Stimulated activated CD4-positive, alpha-beta T cell treated with anti-CD3 and anti-CD28 coated beads, Interleukin-1b, Interleukin-23, amount 100 ng/mL, for 48 hours (primary cell): Measurements from ENCODE around the gene DICER1.
A peak's percentile ranks its signal among the peaks of the same experiment; 100 is the strongest.

Source experiments
- DNase-seq: peaks from one replicate; pipeline ENCODE4 v3.0.0-alpha.2; 2020

The DICER1 gene

DNA sequence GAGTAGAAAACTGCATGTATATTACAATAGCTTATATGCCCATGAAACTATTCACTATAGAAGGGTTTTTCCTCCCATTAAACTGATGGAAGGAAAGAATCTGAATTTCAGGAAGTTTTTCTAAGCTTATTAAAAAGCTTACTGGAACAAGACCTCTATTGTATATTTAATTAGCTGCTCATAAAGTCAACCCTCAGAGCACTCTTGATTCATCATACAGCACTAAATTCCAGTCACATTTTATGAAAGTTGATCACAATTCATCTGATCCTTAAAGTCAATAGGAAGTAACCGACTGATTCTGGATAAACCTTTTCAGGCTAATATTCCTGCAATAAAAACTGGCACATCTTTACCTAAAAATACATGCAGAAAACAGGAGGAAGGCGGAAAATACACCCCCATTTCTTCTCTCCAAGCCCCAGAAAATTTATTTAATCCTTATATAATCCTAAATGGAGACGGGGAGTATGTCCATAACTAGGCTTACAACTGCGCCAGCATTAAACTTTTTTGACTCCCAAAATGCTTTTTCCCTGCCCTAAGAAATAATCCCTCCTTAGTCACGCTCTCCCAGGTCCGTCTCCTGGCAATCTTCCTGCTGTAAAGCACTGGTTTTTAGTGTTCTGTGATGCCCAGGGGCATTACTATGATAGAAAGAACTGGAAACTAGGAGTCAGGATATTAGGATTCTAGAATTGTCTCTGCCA is 35.3 kb downstream of the DICER1 start:
- no peak for DNase-seq

DNA sequence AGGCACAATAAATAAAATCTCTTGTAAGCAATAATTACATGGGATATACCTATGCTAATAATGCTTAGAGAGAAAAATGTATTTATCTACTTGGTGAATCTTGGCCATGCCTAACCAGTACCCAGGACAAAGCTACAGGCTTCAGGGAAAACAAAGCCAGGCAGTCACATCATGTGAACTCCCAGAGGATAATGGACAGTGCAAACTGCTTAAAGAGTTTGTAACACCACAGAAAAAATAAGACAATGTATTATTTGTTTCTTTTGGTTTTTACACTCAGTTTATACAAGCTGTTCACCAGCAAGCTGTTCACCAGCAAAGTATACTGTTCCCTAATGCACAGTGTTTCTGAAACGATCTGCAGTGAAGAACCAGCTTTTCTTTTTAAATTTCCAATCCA is 38.0 kb downstream of the DICER1 start:
- no peak for DNase-seq

DNA sequence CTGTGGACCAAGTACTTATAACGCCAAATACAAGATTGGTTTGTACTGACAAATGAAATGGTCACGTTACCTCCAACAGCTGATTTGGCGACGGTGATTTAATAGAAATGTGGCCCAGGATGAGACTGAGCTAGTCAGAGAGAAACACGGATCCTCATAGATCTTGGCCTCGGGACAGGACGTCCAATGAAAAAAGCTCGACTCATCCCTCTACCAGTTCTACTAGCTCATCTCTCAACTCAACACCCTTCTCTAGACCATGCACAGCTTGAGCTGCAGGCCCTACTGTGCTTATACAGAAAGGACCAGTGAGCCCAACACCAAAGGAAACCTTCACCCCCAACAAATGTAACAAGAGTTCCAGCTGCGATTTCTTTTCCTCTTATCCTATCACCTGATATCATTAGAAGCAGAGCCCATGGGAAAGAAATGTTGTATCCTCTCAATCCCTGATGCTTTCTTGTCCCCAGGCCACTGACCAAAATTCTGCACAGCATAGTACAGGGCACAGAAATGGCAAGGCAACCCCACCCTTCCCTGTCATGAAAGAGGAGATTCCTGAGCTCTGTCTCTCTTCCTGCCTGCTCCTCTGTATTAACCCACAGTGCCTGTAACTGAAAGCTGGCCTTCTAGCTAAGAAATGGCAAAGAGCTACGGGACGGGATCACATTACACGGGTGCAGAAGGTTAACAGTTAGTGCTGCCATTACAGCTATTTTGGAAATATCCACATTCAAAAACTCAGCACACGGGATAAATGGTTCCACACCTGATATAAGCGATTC is 39.2 kb downstream of the DICER1 start:
- no peak for DNase-seq

DNA sequence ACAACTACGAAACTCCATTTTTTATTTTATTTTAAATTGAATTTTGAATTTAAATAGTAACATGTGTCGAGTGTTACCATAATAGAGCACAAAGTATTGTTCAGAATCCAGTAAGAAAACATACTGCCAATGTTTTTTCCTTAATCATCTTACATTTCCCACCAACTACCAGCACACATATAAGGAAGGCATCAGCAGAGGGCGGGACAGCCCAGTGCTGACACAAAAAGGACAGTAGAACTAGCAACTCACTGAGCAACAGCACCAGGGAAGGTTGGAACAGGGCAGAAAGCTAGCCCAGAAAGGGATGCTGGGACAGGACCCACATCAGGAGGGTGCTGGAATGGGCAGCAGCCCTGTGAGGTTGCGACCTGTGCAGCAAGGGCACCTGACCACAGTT is 43.9 kb downstream of the DICER1 start:
- DNase-seq: no peak

DNA sequence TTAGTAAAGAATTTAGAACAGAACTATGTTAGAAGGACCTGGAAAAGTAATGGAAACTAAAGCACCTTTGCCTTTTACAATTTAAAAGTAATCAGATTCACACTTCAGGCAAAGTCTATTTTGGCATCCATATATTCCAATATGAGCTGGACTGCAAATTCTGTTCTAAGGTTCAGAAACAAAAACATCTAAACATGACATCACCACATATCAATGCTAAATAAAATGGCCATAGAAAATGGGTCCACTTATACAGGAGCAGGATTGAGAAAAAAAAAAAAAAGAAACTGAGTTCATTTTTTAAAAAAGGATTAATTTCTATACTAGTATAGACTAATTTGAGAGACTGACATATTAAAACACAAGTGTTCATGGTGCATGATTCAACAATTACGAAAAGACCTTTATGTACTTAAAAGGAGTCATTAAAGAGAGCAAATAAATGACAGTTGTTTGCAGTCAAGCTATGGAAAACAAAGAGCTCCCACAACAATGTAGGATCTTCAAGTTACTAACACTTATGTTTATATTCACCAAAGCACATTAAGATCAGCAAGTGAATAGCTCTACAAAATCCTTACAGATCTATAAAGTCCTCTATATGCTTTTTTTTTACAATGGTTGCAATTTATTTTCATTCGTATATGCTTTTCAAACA is 45.7 kb downstream of the DICER1 start:
- no peak for DNase-seq

DNA sequence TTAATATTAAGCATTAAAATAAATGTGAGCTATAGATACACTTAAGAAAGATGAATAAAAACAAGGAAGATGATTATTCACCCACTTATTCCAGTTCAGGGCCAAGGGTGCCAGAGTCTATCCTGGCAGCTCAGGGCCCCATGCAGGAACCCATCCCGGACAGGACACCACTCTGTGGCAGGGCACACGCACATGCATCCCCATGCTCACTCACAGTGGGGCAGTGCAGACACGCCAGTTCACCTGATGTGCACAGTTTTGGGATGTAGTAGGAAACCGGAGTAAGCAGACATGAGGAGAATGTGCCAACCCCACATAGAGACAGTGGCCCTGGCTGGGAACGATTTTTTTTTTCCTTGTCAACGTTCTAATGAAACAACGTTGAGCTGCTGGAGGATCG is 47.2 kb downstream of the DICER1 start:
- DNase-seq: no peak

DNA sequence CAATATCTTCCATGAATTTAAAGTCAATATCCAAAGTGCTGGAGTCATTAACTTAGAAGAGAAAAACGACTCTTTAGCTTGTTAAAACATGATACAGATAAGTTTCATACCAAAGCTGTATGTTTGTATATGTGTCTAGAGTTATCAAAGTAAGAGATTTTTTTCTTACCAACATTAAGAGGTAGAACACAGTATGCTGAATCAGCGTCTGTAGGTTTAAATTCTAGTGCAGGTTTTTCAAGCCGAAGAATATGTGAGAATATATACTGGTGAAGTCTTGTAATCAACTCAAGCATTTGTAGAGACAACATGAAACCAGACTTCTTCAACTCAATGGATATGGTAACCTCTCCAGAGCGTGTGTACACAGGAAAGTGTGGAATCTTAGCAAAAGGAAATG is 49.6 kb downstream of the DICER1 start:
- DNase-seq: no peak

DNA sequence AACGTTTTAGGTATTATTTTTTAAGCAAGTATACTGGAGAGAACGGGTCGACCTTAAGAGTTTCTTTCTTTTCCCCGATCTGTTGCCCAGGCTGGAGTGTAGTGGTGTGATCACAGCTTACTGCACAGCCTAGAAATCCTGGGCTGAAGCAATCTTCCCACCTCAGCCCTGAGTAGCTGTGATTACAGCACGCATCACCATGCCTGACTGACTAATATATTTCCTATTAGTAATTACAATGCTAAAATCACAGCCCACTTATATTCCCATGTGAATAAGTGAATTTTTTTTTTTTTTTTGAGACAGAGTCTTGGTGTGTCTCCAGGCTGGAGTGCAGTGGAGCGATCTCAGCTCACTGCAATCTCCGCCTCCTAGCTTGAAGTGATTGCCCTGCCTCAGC is 50.4 kb downstream of the DICER1 start:
- DNase-seq: no peak

DNA sequence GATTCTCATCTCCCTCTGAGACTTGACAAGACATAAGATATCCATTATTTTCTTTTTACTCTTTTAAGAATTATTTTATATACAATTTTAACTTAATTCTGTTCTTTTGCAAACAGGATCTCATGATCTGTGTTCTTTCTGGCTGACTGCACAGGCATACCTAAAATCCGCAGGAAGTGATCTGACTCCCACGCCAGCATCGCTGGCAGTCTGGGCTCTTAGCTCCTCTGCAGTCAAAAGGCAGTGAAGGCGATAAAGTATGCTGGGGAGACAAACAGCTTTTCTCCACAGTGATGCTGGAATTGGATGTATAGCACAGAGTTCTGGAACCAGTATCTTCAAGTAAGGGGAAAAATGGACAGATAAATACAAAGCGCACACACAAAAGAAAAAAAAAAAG is 52.4 kb downstream of the DICER1 start:
- no peak for DNase-seq

DNA sequence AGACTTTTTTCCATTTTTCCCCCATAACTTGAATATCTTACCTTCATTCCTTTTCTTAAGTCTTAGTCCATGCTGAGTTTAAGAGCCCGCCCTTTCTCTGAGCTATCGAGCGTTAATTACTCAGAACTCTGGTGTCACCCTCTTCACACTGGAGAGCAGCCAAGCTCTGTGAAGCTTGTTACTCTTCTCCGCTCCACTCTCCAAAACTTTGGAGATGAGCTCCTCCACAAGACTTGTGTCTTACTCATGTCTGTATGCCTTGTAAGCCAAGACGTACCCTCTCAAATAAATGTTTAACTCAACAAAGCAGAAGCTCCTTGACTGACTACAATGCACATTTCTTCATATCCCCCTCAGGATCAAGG is 54.7 kb downstream of the DICER1 start:
- no peak for DNase-seq

DNA sequence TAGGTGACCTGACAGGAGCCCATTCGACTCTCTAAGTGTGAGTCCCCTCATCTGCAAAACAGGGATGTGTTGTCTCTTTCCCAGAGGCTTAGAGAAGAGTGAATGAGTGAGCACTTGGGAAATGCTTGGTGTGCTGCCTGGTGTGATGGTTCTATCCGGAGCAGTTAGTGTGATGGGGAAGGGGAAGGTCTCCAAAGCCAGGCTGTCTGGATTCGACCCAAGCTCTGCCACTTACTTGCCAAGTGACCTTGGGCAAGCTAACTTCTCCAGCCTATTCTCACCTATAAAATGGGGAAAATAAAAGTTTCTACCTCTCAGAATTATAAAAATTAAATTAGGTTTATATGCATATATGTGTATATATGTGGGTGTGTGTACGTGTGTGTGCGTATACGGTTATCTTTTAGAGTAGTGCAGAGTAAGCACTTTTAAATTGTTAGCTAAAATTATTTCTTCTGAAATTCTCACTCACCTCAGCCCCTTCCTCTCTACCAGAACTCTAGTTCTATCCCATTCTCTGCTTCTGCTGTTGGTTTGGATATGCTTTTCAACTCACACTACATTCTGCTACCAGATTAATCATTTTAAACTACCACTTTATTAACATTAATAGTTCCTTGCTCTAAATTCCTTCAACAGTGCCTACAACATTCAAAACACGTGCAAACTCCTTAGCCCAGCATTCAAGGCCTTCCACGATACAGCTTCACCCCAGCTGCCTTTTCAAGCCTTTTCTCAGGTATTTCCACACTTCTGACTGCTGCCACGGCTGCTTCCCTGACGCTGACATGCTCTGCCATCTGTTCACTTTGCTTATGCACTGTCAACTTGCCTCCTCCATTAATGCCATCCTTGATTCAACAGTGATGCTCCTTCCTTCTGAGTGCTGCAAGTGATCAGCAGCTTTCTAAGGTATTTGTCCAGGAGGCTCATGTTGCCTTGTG is 55.3 kb downstream of the DICER1 start:
- DNase-seq: no peak

DNA sequence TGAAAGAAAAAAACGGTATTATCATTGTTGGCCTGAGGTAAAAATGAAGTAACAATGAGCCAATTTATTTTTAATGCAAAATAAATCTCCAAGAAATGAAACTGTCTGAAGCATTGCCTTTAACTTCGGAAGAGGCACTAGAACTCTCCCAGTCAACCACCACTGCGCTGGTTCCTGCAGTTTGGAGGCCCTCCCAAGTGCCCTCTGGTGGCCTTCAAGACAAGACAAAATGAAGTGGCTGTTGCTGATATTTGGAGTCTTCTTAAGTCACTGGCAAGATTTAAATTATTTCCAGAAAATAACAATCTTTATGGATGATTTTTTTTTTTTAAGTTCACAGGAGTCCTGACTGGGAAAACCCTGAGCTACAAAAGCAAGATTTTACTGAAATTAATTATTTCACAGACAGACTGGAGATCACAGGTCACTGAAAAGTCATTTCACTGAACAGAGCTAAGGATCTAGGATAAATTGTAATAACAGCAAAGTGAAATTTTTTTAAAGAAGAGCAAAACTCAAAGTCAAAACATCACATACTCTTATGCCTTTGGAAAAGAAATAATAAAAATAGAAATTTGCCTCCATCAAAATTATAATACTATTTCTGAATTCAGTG is 58.2 kb downstream of the DICER1 start:
- DNase-seq: peak; percentile 11

DNA sequence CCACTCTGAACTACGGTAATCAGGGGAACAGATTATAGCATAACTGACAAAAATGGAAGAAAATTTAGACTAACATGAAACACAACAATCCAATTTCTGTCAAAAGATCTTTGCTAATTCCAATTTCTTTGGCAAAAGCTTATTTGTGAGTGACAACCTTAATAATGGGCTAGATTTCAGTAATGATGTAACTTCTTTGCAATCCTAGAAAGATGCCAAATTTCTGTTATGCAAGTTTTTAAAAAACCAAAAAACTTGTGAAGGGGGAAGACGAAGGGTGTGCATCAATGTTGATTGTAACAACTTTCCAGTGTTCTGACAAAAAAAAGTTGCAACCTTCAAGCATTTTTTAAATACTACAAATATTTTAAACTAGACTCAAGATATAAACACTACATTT is 59.9 kb downstream of the DICER1 start:
- DNase-seq: no peak

DNA sequence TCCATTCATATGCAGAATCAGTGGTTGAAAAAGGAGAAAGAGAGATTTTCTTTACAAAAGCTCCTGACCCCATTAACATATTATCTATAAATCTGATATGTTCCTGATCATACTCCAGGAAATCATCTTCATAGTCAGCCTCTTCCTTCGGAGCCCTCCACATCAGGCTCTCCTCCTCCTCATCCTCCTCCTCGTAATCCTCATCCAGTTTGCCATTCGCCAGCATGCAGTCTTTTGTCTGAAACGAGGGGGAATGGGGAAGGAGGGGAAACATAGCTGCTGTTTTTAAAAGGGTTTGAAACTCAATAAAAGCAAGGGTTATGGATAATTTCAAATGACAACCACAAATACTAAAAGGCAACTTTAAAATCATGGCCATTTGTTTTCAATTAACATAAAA is 60.9 kb downstream of the DICER1 start:
- DNase-seq: no peak

DNA sequence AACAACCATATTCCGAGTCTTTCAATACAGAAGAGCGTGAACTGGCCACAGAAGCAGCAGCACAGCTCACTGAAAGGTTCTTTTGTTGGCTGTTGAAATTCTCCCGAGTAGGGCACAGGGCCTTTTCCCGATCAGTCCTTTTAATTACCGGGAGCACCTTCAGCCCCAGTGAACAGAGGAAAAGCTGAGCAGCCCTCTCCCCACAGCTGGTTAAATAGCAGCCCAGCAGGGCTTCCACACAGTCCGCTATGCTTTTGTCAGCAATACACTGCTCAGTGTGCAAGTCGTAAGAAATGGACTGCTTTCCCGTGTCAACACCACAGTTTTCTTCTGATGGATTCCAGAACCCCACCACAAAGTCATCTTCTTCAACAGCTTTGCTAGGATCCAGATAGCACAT is 61.3 kb downstream of the DICER1 start:
- DNase-seq: no peak

DNA sequence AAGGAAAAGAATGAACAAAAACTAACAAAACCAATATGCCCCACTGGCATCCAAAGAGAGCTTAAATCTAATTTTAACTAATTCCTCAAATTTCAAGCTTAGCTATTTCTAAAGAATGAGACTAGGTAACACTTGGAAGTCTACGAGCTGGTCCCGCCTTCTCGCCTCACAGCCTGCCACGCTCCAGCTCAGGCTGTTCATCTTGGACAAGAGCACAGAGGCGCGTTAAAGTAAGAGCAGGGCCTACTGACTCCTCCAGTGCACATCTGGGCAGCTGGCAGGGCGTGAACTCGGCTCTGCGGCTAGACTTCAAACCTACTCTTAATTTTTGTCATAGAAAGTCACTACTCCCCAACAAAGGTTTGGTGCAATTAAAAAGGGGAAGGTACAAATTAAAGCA is 64.6 kb downstream of the DICER1 start:
- DNase-seq: no peak

DNA sequence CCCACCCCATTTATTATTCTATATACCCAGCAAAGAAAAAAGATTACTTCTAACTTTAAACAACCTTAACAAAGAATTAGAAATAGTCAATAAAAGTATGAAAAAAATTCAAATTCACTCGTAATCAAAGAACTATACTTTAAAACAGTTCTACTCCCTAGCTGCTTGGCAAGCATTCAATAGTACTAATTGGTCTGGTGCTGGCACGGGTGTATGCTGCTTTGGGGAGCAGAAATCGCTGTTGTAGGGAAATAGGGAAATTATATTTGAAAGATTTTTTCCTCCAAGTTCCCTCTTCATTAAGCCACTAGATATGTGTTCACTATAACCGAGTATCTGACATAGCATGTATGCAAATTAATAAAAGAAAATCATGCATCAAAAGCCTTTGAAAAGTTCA is 65.7 kb downstream of the DICER1 start:
- DNase-seq: no peak

DNA sequence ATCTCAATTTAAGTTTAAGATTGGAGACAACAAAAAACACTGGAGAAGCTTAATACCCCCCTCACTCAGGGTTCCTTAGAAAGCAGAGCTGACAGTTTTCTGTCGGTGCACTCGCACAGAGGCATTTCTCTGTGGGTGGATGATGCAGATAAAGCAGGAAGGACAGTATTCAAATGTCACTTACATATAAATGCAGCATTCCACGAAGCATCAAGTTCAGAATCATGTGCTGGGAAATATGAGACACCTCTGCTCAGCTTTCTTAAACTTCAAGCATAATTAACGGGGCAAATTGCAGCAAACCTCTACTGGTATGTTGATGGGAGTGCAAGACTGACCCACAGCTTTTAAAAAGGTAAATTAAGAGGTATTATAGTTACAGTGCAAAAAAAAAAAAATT is 68.7 kb downstream of the DICER1 start:
- DNase-seq: no peak

DNA sequence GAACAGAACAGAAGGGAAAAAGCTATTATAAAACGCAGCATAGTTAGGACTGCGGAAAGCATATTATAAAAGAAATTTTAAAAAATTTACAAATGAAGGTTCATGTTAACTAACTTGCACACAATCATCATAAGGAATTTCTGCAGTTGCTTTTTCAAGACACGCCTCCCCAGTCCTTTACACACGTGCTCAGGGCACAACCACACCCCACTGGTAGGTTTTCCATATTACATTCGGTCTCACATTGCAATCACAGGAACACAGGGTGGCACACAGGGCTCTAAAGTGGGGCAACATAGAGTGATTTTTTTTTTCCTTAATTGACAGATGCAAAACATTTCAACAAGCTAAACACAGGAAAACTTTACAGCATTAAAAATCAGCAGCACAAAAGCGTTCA is 69.7 kb downstream of the DICER1 start:
- DNase-seq: no peak

DNA sequence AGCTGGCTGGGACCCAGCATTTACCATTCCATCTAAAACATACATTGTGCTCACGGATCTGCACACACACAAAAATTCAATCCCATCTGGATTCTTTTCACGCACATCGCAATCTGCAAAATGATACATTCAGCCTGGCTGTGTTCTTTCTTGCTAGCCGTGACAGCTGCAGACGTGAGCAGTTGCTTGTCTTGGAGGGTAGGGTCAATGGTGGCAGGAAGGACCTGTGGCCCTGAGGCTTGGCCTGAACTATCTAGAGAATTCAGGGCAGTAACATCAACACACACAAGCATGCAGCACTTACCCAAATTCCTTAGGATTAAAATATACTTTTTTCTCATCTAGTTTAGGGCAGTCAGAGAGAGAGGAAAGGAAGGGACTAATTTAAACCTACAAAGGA is 72.0 kb downstream of the DICER1 start:
- DNase-seq: no peak

DNA sequence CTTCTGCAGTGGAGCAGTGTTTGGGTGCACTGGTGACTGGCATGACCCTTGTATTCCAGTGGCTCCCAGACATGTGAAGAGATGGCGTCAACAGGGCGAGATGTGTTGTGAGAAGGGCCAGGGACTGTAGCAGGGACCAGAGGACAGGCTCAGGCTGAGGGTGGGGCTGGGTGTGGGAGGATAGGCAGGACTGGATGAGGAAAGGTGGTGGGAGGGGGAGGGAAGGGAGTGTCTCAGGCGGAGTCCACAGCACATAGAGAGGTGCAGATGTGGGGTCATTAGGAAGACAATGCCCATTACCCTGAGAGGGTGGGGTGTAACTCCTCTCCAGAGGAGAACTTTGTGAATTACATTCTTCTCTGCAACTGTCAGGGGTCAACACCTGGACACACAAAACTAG is 78.5 kb downstream of the DICER1 start:
- no peak for DNase-seq

DNA sequence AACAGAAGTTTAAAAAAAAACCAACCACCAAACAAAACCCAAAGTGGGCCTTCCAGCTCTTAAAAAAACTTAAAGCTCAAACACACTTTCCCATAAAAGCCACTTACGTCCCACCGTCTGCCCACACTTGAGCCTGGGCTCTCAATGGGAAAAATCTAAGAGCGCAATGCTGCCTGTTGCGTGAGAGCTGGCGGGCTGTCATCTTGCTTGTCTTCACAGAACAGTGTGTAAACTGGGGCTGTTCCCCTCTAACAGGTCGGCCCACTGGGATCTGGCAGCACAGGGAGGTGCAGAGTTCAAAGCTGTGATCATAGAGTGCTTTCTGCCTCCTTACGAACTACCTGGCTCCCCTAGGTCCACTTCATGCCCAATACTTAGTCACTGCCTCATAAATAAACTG is 80.0 kb downstream of the DICER1 start:
- no peak for DNase-seq

DNA sequence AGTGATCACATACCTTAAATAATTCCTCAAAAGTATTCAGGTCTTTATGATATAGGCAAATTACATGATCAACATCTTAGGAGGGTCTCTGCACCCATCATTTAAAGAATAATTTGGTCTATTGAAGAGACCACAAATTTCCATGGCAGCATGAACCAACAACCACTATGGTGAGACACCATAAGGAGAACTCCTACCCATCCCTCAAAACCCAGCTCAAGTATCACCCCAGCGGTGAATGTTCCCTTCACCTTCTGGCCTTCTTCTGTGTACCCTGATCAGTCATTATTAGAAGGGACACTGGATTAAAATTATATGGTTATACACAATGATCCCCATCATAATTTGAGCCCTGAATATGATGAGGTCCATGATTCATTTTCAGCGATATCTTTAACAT is 81.5 kb downstream of the DICER1 start:
- no peak for DNase-seq
